ENCODE measurements around the gene VTCN1. TPM values are rescaled to one million over a fixed set of nuclear protein-coding genes. Genes with fewer than 3 reads are reported as not detected.

VTCN1 gene
- total RNA-seq, 1 experiment from 2014 or later, result not detected

GRCh38 chr1:117166076-117166475 lies 44.7 kb downstream of the VTCN1 start:
- ATAC-seq (peak; percentile 42; the same call in 1 of the 2 replicates), DNase-seq (ENCODE audit: low read depth, low spot score) (peak; percentile 41)
- ChIA-PET CTCF (no interaction called here), POLR2A (no interaction called here)
- Histone ChIP-seq H3K4me1 (ENCODE audit: control insufficient read depth, insufficient read depth, low read length) (no peaks in the 10 kb centered on the region), H3K27ac (ENCODE audit: low read length) (no peak overlapping the region), H3K4me3 (ENCODE audit: low read depth in 2 of 2, low read length in 2 of 2) (no peak overlapping the region), H3K9me3 (ENCODE audit: control insufficient read depth, insufficient read depth, low read depth, low read length) (no peaks in the 10 kb centered on the region), H3K36me3 (ENCODE audit: control insufficient read depth, insufficient read depth, low read length) (no peaks in the 10 kb centered on the region), H3K27me3 (ENCODE audit: control insufficient read depth, insufficient read depth, low read length) (no peaks in the 10 kb centered on the region)
- no peak for TF ChIP-seq TCF7L2 (IDR thresholded peaks at IDR 0.05; ENCODE audit: low read depth, low read length)
- in situ Hi-C loops (cut with HindIII; ENCODE audit: low pct_unique_long_range_greater_than_20kb, low sequenced_read_pairs), result no loop called here
- no TSS peak for BruUV-seq (replicated peaks)
- intact Hi-C loops (cut with micrococcal nuclease; ENCODE audit: unreplicated experiment), result no loop called here

- H3K36me3 ChIP-seq (ENCODE audit: control insufficient read depth, insufficient read depth, low read length), result no peaks in the 10 kb centered on the region
- intact Hi-C loops (cut with micrococcal nuclease; ENCODE audit: unreplicated experiment), result no loop called here
- no peak overlapping the region for H3K27ac ChIP-seq (ENCODE audit: low read length)
- TF ChIP-seq POLR2AphosphoS5 (IDR thresholded peaks at IDR 0.05; ENCODE audit: low read depth, low read length) (no peak), TCF7L2 (IDR thresholded peaks at IDR 0.05; ENCODE audit: low read depth, low read length) (no peak), SIN3A (IDR thresholded peaks at IDR 0.05; ENCODE audit: borderline replicate concordance, insufficient read depth, low read depth, low read length) (no peak)
- TF ChIP-seq, protein P1, sequence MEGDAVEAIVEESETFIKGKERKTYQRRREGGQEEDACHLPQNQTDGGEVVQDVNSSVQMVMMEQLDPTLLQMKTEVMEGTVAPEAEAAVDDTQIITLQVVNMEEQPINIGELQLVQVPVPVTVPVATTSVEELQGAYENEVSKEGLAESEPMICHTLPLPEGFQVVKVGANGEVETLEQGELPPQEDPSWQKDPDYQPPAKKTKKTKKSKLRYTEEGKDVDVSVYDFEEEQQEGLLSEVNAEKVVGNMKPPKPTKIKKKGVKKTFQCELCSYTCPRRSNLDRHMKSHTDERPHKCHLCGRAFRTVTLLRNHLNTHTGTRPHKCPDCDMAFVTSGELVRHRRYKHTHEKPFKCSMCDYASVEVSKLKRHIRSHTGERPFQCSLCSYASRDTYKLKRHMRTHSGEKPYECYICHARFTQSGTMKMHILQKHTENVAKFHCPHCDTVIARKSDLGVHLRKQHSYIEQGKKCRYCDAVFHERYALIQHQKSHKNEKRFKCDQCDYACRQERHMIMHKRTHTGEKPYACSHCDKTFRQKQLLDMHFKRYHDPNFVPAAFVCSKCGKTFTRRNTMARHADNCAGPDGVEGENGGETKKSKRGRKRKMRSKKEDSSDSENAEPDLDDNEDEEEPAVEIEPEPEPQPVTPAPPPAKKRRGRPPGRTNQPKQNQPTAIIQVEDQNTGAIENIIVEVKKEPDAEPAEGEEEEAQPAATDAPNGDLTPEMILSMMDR (IDR thresholded peaks at IDR 0.05), result no peak
- TF ChIP-seq, protein P2, sequence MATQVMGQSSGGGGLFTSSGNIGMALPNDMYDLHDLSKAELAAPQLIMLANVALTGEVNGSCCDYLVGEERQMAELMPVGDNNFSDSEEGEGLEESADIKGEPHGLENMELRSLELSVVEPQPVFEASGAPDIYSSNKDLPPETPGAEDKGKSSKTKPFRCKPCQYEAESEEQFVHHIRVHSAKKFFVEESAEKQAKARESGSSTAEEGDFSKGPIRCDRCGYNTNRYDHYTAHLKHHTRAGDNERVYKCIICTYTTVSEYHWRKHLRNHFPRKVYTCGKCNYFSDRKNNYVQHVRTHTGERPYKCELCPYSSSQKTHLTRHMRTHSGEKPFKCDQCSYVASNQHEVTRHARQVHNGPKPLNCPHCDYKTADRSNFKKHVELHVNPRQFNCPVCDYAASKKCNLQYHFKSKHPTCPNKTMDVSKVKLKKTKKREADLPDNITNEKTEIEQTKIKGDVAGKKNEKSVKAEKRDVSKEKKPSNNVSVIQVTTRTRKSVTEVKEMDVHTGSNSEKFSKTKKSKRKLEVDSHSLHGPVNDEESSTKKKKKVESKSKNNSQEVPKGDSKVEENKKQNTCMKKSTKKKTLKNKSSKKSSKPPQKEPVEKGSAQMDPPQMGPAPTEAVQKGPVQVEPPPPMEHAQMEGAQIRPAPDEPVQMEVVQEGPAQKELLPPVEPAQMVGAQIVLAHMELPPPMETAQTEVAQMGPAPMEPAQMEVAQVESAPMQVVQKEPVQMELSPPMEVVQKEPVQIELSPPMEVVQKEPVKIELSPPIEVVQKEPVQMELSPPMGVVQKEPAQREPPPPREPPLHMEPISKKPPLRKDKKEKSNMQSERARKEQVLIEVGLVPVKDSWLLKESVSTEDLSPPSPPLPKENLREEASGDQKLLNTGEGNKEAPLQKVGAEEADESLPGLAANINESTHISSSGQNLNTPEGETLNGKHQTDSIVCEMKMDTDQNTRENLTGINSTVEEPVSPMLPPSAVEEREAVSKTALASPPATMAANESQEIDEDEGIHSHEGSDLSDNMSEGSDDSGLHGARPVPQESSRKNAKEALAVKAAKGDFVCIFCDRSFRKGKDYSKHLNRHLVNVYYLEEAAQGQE (IDR thresholded peaks at IDR 0.05; ENCODE audit: insufficient read depth in 1 of 2, low read depth in 2 of 2, low read length in 1 of 2), result no peak
- no peaks in the 10 kb centered on the region for H3K4me1 ChIP-seq (ENCODE audit: control insufficient read depth, insufficient read depth, low read length)
- no peak overlapping the region for H3K4me3 ChIP-seq (ENCODE audit: low read depth in 2 of 2, low read length in 2 of 2)
- in situ Hi-C loops (cut with HindIII; ENCODE audit: low pct_unique_long_range_greater_than_20kb, low sequenced_read_pairs), result no loop called here
- BruUV-seq (replicated peaks), result no TSS peak
- DNase-seq (ENCODE audit: low read depth, low spot score) (no peak), ATAC-seq (no peak)
- POLR2A ChIA-PET, result no interaction called here
- CTCF ChIA-PET, result no interaction called here
- 0 out of 2 replicates have a peak, but pooled peaks cover 2% of the 10 kb centered on the region for H3K27me3 ChIP-seq (ENCODE audit: control insufficient read depth, insufficient read depth, low read length)
- no peaks in the 10 kb centered on the region for H3K9me3 ChIP-seq (ENCODE audit: control insufficient read depth, insufficient read depth, low read depth, low read length)
Observed at GRCh38 chr1:117164209-117164608, 46.5 kb downstream of the VTCN1 start.

- TF ChIP-seq TCF7L2 (IDR thresholded peaks at IDR 0.05; ENCODE audit: low read depth, low read length) (no peak), POLR2AphosphoS5 (IDR thresholded peaks at IDR 0.05; ENCODE audit: low read depth, low read length) (no peak), SIN3A (IDR thresholded peaks at IDR 0.05; ENCODE audit: borderline replicate concordance, insufficient read depth, low read depth, low read length) (no peak)
- TF ChIP-seq, protein P2 (IDR thresholded peaks at IDR 0.05; ENCODE audit: insufficient read depth in 1 of 2, low read depth in 2 of 2, low read length in 1 of 2), result no peak
- TF ChIP-seq, protein P1 (IDR thresholded peaks at IDR 0.05), result no peak
- DNase-seq (ENCODE audit: low read depth, low spot score), result no peak
- no TSS peak for BruUV-seq (replicated peaks)
- H3K4me1 ChIP-seq (ENCODE audit: control insufficient read depth, insufficient read depth, low read length), result no peaks in the 10 kb centered on the region
- no peak for ATAC-seq
- 0 out of 2 replicates have a peak, but pooled peaks cover 2% of the 10 kb centered on the region for H3K27me3 ChIP-seq (ENCODE audit: control insufficient read depth, insufficient read depth, low read length)
- H3K27ac ChIP-seq (ENCODE audit: low read length), result no peak overlapping the region
- H3K9me3 ChIP-seq (ENCODE audit: control insufficient read depth, insufficient read depth, low read depth, low read length), result no peaks in the 10 kb centered on the region
- POLR2A ChIA-PET, result no interaction called here
- no peak overlapping the region for H3K4me3 ChIP-seq (ENCODE audit: low read depth in 2 of 2, low read length in 2 of 2)
- intact Hi-C loops (cut with micrococcal nuclease; ENCODE audit: unreplicated experiment), result no loop called here
- CTCF ChIA-PET, result no interaction called here
- H3K36me3 ChIP-seq (ENCODE audit: control insufficient read depth, insufficient read depth, low read length), result no peaks in the 10 kb centered on the region
- in situ Hi-C loops (cut with HindIII; ENCODE audit: low pct_unique_long_range_greater_than_20kb, low sequenced_read_pairs), result no loop called here
Observed at GRCh38 chr1:117162816-117163215, 47.9 kb downstream of the VTCN1 start.

Data from Panc1 (cell line).